HG03520 (cell line): ENCODE measurements around the gene CGN.
"Not testable (repeated sequence)": the region's sequence is repeated elsewhere in the genome, so short reads cannot be mapped to it uniquely, and the experiment has no call there.

Source experiments
- ATAC-seq: cut with Tn5 transposase; IDR thresholded peaks from one replicate; pipeline ENCODE4 v1.9.1; 2021; ENCODE audit warnings: mild to moderate bottlenecking, moderate library complexity; ENCODE audit not compliant: unreplicated experiment

CGN gene

DNA sequence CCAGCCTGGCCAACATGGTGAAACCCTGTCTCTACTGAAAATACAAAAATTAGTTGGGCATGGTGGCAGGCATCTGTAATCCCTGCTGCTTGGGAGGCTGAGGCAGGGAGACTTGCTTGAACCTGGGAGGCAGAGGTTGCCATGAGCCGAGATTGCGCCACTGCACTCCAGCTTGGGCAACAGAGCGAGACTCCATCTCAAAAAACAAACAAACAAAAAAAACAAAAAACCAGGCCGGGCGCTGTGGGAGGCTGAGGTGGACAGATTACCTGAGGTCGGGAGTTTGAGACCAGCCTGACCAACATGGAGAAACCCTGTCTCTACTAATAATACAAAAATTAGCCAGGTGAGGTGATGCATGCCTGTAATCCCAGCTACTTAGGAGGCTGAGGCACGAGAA lies 11.2 kb downstream of the CGN start:
- not testable (repeated sequence) for ATAC-seq

DNA sequence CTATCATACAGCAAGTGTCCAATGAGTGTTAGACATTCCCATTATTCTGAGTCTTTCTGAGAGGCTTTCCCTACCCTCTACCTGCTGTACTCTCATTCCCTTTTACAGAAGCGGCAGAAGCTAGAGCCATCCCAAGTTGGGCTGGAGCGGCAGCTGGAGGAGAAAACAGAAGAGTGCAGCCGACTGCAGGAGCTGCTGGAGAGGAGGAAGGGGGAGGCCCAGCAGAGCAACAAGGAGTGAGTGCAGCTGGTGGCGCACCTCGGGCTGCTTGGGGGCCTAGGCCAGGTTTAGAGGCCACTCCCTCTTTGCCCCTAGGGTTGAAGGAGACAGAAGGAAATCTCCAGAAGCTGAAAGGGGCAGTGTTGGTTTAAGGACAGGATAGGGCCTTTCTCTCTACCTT lies 12.1 kb downstream of the CGN start:
- ATAC-seq: no peak

DNA sequence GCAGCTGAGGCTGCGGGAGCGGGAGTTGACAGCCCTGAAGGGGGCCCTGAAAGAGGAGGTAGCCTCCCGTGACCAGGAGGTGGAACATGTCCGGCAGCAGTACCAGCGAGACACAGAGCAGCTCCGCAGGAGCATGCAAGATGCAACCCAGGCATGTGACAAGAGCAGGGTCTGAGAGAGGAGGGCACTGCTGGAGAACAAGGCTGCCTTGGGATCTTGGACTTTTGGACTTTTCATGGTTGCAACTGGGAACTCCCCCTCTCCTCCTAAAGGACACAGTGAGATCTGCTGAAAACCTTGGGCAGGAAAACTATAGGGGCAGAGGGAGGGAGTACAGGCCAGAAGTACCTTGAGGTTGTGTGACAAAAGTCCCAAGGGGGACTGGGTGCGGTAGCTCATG lies 13.5 kb downstream of the CGN start:
- ATAC-seq: no peak

DNA sequence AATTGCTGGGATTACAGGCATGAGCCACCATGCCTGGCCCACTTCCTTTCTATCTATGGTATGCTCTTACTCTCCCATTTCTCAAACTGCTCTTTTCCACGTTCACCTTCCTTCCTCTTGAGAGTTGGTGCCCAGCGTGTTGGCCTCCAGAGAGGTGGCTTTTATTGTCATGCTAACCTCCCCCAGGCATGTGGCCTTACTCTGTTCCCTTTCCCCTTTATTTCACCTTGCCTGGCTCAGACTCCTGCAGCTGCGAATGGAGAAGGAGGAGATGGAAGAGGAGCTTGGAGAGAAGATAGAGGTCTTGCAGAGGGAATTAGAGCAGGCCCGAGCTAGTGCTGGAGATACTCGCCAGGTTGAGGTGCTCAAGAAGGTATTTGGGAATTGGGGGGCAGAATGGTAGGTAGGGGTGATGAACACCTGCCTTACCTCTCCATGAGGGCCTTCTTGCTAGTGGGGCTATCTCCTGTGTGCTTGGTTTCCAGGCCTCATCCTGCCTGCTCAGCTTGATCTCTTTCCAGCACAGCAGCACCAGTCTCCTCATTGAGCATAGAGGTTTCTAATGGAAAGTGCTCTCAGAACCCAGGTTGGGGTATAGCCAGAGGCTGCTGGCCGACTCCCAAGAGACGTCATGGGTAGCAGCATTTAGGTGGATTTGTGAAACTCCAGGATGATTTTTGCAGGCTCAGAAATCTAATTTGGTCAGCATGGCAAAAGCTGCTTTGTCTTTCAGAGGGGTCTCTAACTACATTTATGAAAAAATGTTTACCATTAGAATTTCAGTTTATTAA lies 15.7 kb downstream of the CGN start:
- no peak for ATAC-seq

DNA sequence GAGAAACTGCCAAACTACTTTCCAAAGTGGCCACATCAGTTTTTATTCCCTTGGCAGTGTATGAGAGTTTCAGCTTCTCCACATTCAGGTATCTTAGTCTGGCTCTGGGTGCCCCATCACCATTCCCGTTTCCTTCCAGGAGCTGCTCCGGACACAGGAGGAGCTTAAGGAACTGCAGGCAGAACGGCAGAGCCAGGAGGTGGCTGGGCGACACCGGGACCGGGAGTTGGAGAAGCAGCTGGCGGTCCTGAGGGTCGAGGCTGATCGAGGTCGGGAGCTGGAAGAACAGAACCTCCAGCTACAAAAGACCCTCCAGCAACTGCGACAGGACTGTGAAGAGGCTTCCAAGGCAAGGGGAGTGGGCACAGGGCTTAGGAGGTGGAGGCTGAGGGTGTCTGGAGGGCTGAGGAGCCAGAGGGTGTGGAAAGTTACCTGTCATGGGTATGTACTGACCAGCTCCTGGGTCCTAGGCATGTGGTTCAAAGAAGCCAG lies 18.1 kb downstream of the CGN start:
- no peak for ATAC-seq

DNA sequence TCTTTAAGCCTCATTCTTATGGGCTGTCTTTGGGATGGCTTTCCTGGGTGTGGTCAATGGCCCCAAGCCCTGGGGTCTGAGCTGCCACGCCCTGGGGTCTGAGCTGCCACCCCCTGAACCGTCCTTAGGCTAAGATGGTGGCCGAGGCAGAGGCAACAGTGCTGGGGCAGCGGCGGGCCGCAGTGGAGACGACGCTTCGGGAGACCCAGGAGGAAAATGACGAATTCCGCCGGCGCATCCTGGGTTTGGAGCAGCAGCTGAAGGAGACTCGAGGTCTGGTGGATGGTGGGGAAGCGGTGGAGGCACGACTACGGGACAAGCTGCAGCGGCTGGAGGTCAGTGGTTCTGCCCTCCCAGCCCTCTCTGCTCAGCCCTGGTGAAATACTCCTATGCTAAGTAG lies 18.6 kb downstream of the CGN start:
- no peak for ATAC-seq

DNA sequence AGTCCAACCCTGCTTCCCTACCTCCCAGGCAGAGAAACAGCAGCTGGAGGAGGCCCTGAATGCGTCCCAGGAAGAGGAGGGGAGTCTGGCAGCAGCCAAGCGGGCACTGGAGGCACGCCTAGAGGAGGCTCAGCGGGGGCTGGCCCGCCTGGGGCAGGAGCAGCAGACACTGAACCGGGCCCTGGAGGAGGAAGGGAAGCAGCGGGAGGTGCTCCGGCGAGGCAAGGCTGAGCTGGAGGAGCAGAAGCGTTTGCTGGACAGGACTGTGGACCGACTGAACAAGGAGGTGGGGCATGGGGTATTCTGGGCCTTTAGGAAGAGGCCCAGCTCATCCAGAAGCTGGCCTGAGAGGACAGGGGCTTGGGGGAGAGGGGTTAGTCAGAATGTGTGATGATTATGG lies 19.3 kb downstream of the CGN start:
- ATAC-seq: no peak

DNA sequence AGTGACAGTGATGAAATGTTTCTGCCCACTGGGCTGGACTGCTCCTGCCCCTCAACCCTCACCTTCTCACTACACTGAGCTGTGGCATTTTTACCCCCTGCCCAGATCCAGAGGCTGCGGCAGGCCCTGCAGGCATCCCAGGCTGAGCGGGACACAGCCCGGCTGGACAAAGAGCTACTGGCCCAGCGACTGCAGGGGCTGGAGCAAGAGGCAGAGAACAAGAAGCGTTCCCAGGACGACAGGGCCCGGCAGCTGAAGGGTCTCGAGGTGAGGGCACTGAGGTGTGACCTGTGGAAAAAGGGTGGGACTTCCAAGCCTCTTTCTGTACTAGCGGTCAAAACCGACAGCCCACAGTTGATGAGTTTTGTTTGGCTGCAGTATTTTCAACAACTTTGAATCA lies 22.7 kb downstream of the CGN start:
- ATAC-seq: no peak

DNA sequence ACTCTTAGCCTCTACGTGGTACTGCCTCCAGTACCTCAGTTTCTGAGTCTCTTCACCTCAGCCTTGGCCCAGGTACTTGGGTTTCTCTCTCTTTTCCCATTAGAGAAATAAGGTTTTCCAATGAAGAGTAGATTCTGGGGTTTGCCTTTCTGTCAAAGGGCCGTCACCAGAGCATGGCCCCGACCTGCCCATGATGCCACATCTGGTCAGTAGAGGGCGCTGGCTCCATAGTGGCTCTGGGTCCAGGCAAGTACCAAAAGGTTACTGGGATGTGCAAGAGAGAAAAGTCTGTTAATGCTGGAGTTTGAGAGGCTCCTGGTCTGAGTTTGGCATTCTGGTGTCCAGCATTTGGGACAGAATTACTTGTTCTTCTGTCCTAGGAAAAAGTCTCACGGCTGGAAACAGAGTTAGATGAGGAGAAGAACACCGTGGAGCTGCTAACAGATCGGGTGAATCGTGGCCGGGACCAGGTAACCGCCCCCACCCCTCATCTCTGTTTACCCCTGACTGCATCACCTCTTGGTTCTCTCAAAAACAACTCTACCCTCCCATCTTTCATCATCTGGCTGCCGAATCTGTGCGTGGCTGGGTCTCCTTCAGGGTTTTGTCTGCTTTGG lies 23.6 kb downstream of the CGN start:
- ATAC-seq: no peak

DNA sequence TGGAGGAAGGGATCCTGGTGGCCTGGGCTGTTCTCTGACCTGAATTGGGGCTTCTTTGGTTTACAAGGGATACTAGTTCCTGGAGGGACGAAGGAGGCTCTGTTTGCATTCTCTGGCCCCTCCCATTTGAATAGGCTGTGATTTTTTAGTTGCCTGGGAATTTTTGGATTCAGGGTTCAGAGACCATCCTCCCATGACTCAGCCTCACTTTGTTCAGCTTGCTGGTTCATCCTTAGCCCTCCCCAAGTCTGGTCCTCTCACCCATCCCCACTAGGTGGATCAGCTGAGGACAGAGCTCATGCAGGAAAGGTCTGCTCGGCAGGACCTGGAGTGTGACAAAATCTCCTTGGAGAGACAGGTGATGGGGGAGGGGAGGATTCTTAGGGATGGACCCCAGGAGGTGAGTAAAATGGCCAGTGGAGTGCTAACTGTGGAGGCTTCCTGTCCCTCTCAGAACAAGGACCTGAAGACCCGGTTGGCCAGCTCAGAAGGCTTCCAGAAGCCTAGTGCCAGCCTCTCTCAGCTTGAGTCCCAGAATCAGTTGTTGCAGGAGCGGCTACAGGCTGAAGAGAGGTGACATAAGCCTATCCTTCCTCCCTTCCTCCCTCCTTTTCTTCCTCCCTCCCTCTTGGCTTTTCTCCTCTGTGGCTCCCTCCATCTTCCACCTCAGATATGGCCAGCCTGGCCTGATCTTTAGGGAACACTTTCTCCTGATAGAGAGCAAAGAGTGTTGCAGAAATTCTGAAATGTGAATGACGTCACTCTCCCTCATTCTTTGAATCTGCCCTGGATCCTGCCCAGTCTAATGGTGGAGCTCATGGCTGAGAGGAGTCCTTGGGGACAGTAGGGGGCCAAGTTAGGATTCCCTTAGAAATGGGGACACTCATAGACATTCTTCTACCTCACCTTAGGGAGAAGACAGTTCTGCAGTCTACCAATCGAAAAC lies 24.4 kb downstream of the CGN start:
- no peak for ATAC-seq

DNA sequence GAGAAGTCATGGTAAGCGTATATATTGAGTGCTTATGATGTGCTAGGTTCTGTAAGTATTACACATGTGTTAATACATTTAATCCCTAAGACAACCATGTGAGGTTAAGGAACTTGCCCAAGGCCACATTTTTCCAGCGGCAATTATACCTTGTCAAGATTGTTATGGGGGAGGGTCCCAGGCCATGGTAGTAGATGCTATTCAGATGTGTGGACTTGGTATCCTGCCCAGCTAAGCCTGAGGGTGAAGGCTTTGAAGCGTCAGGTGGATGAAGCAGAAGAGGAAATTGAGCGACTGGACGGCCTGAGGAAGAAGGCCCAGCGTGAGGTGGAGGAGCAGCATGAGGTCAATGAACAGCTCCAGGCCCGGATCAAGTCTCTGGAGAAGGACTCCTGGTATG lies 25.3 kb downstream of the CGN start:
- ATAC-seq: no peak

DNA sequence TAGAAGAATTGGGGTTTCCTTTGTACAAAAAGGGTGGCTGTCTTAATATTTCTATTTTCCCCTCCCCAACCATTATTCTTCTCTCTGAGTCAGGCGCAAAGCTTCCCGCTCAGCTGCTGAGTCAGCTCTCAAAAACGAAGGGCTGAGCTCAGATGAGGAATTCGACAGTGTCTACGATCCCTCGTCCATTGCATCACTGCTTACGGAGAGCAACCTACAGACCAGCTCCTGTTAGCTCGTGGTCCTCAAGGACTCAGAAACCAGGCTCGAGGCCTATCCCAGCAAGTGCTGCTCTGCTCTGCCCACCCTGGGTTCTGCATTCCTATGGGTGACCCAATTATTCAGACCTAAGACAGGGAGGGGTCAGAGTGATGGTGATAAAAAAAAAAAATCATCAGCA lies 25.9 kb downstream of the CGN start:
- no peak for ATAC-seq

DNA sequence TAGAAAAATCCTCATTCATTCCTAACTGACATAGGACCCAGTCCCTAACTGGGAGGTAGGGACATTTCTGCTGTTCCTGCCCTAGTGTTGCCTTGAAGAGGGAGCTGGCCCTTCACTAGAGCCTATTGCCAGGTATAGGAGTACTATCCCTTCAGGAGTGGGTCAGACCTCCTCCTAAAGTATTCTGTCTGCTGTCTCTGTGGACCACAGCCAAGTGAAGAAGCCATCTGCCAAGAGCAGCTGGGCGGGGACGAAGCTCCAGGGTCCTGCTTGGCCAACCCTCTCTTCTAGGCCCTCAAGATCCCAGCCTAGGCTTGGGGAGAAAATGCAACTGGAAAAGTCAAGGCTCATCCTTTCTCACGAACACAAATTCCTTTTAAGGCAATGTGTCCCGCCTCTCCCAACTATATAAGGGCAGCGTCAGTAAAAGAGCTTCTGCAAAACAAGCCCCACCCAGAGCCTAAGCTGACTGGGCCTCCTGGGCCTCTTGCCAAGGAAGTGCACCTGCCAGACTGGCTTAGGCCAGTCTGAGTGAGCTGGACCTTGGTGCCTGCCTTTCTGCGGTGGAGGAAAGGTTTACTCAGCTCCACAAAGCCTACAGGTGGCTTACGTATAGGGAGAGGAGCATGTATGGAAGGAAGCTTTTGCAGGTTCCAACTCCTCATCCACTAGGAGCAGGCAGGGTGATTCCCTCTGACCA lies 28.3 kb downstream of the CGN start:
- peak; percentile 25 for ATAC-seq

DNA sequence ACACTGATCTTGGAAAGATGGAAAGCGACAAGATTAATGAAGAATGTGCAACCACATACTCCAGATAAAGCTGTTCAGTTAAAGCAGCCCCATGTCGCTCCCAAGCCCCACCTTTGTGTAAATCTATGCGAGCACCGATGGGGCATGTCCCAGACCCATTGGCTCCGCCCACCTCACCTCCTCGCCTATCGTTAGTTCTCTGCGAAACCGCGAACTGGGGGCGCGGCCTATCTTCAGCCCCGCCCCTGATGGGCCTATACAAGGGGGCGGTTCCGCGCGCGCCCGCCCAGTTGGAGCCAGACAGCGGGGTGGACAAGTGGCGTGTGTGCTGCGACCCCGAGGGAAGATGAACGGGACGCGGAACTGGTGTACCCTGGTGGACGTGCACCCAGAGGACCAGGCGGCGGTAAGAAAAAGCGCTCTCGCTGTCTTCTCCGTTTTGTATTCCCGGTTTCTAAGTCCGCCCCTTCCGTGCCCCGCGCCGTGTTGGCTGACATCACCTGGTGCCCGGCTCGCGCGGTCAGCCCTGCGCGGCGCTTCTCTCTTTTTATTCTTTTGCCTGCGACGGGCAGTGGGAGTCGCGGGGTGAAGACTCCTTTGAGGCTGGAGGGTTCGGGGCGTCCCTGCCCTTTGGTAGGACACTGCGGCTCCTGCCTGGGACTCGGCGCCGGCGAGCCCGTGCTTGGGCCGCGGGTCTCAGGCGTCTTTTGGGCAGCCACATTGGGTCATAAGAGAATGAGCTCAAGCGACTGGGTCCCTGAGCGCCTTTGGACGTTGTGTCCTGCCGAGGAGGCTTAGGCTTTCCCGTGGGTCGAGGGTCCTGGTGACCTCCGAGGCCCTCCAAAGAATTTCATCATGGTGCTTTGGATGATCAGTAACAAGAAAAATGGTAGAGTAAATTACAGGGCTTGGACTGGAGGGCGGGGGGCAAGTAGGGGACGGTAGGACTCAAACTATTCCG lies 29.1 kb downstream of the CGN start, which contains the start of gene TUFT1:
TSS of gene TUFT1 (plus strand) at position 289 of the 961 bp plus-strand sequence. CDS start at position 347, 58 bp downstream.
- peak; percentile 89 for ATAC-seq

DNA sequence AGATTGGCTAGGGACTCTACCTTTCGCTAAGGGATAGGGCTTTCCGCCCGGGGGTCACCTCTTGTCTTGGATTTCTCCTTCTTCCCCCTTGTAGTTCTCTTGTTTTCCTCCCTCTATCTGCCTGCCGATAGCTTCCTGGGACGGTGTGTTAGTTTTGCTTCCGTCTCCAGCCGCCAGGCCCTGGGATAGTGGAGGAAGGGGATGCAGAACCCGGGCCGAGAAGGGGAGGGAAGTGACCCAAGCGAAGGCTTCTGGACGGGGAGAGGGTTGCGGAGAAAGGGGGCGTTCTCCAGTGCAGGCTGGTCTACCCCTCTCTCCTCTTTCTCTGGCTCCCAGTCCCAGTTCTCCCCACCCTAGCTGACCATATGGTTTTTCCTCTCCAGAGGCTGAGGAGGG lies 29.8 kb downstream of the CGN start:
- ATAC-seq: no peak

DNA sequence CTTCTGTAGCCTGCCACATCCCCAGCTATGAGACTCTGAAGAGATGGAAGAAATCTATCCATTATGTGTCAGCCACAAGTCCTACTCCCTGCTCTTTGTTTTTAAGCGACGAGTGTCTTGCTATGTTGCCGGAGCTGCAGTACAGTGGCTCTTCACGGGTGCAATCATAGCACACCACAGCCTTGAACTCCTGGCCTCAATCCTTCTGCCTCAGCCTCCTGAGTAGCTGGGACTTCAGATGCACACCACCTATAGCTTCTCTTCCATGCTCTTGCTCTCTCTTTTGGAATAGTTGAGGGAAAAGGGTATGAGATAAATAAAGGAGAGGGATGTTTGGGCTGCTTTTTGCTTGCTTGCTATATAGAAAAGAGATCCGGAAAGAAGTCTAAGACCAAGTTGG lies 30.6 kb downstream of the CGN start:
- no peak for ATAC-seq

DNA sequence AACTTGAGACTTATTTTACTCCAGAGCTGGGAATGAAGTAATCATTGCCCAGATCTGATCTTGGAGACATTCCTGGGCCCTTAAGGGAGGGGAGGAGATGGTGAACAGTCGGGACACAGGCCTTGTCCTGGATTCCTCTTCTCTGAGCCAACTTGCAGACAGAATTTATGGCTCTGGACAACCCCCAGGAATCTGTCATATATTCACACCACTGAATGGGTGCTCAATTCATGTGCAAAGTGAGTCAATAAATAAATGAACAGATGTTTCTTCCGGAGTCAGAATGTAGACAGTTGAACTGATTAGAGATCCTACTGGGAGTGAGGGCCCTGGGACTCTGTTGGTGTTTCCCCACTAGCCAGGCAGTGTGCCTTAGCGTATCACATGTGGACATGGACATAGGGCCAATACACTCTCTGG lies 31.5 kb downstream of the CGN start:
- ATAC-seq: no peak

DNA sequence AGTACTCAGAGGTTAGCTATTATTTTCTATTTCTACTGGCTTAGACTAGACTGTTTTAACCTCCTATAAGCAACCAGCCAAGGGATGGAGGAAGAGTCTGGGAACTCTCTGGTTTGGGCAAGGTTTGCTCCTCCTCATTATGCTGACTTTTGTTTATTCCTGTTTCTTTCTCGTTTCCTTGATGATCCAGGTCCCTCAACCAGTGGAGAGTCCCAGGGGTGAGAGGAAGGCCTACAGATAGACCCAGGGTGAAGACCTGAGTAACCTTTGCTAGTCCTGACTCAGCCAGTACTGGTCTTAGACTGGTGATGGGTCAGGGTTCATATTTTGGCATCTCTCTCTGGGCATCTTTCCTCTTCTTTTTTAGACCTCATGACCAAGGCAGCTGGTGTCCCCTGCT lies 34.4 kb downstream of the CGN start:
- ATAC-seq: no peak
